ENCODE results near the gene ISG20L2.

- TF ChIP-seq POLR2A (IDR thresholded peaks at IDR 0.05; ENCODE audit: low read length) (peak; percentile 51; the same call in 1 of the 2 replicates), CTCF (IDR thresholded peaks at IDR 0.05) (no peak), RAD21 (conservative IDR thresholded peaks at IDR 0.05 in 1 of 2, IDR thresholded peaks at IDR 0.05 in 1 of 2) (0 out of 5 replicates have a peak, but pooled peaks have one; percentile 7 to 27), HMGXB4 (CRISPR knock-in tag; IDR thresholded peaks at IDR 0.05; ENCODE audit: borderline replicate concordance) (no peak), MAZ (IDR thresholded peaks at IDR 0.05; ENCODE audit: borderline replicate concordance, low read depth, low read length) (peak; percentile 96), NFE2L2 (conservative IDR thresholded peaks at IDR 0.05; ENCODE audit: low read length) (no peak), HDAC2 (IDR thresholded peaks at IDR 0.05) (no peak), ZNF302 (CRISPR knock-in tag; IDR thresholded peaks at IDR 0.05) (no peak)
- TF ChIP-seq, protein P1, sequence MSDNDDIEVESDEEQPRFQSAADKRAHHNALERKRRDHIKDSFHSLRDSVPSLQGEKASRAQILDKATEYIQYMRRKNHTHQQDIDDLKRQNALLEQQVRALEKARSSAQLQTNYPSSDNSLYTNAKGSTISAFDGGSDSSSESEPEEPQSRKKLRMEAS (IDR thresholded peaks at IDR 0.05) = peak; percentile 98
Measured at GRCh38 chr1:156751757-156752481, 23.4 kb upstream of the ISG20L2 start.

All from A549 (cell line).